ENCODE results near the gene ZCRB1.
A peak's percentile ranks its signal among the peaks of the same experiment; 100 is the strongest.

The ZCRB1 gene

DNA sequence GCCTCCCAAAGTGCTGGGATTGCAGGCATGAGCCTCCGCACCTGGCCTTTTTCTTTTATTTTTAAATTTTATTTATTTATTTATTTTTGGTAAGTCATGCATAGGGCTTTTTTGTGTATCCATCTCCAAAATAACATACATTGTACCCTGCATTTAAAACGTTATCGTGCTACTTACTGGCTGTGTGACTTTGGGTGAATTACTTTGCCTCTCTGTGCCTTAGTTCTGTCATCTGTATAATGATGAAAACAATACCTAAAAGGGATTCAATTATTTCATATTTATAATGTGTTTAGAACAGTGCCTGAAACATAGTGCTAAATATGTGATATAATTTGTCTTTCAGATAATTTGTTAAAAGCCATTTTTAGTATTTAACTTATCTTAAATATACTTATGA lies 19.6 kb downstream of the ZCRB1 start:
- Mint-ChIP-seq H3K27me3 (no peaks in the 10 kb centered on the region), H3K9me3 (no peaks in the 10 kb centered on the region), H3K27ac (no peak overlapping the region), H3K4me1 (ENCODE audit: low read depth) (no peaks in the 10 kb centered on the region), H3K36me3 (ENCODE audit: low read depth) (peaks cover 3% of the 10 kb centered on the region), H3K4me3 (no peak overlapping the region)

DNA sequence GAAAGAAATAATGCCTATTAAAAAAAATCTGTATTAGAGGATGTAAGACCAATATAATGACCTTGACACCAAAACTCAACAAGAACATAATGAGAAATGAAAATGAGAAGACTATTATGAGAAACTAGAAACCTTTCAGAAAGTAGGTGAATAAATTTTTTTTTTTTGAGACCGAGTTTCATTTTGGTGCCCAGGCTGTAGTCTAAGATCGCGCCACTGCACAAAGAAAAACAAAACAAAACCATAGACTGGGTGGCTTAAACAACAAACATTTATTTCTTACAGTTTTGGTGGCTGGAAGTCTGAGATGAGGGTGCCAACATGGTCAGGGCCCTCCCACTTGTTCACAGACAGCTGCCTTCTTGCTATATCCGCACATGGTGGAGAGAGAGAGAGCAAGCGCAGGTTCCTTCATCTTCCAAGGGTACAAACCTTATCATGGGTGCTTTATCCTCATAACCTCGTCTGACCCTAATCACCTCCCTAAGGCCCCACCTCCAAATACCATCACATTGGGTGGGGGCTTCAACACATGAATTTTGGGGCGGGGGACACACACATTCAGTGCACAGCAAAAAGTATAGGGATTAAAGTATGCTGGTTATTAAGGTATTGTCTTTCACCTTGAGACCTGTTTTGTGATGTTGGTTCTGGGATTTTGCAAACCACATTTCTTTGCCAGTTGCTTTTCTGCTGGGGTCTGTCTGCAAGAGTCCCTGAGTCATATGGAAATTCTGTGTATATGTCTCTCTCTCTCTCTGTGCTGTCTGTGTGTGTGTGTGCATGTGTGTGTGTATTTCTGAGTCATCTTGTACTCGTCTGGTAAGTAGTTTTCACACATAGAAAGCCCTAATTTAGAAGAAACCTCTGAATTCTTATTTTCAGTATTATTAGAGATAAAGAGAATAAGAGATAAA lies 26.2 kb downstream of the ZCRB1 start:
- H3K4me1 Mint-ChIP-seq (ENCODE audit: low read depth): peaks cover 21% of the 10 kb centered on the region
- no peaks in the 10 kb centered on the region for H3K36me3 Mint-ChIP-seq (ENCODE audit: low read depth)
- peak overlapping the region; percentile 87 for H3K27ac Mint-ChIP-seq
- peak overlapping the region; percentile 38 for H3K4me3 Mint-ChIP-seq
- no peaks in the 10 kb centered on the region for H3K27me3 Mint-ChIP-seq
- no peaks in the 10 kb centered on the region for H3K9me3 Mint-ChIP-seq

DNA sequence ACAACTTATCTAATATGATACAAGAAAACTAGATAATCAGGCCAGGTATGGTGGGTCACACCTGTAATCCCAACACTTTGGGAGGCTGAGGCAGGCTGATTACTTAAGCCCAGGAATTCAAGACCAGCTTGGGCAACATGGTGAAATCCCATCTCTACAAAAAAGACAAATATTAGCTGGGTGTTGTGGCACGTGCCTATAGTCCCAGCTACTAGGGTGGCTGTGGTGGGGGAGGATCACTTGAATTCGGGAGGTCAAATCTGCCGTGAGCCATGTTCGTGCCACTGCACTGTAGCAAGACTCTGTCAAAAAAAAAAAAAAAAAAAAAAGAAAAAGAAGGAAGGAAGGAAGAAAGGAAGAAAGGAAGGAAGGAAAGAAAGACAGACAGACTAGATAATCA lies 27.0 kb downstream of the ZCRB1 start:
- Mint-ChIP-seq H3K4me1 (ENCODE audit: low read depth) (peaks cover 21% of the 10 kb centered on the region), H3K4me3 (no peak overlapping the region), H3K27ac (no peak overlapping the region), H3K9me3 (no peaks in the 10 kb centered on the region), H3K36me3 (ENCODE audit: low read depth) (no peaks in the 10 kb centered on the region), H3K27me3 (no peaks in the 10 kb centered on the region)

DNA sequence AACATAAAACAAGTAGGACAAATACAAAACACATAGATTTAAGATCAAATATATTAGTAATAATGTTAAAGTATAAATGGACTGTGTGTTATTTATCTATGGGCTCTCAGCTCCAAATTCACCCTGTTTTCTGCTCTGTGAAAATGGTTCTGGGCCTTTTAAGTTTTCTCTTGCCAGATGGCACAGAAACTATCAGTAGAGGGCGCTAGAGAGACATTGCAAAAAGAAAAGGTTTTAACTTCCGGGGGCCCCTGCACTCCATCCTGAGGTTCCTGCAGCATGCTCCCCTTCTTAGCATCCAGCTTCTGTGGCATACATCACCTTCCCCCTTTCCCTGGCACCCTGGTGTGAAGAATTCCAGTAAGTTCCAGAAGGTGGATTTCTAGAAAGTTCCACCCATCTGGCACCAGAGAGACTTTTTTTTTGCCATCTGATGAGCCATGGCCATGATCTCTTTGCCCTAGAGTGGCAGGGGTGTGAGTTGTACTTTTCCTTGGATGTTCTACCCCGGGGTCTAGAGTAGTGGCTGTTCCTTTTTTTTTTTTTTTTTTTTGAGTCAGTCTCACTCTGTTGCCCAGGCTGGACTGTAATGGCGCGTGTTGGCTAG lies 29.3 kb downstream of the ZCRB1 start:
- peaks cover 21% of the 10 kb centered on the region for H3K4me1 Mint-ChIP-seq (ENCODE audit: low read depth)
- no peak overlapping the region for H3K4me3 Mint-ChIP-seq
- H3K36me3 Mint-ChIP-seq (ENCODE audit: low read depth): no peaks in the 10 kb centered on the region
- H3K27ac Mint-ChIP-seq: no peak overlapping the region
- no peaks in the 10 kb centered on the region for H3K9me3 Mint-ChIP-seq
- H3K27me3 Mint-ChIP-seq: no peaks in the 10 kb centered on the region

DNA sequence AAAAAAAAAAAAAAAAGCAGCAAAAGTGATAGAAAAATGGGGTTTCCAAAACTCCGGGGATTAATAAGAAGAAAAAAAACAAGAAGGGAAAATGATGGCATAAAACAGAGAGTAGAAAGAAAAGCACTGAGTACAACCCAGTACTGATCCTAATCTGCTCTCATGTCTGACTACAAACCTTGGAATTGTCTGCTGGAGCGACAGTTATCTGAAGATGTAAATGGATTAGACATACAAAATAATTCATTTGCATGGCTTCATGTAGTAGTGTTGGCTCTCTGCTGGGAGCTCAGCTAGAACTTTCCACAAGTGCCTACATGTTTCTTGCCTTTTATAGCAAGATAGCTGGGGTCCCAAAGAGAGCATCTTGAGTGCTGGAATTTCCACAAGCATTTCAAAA lies 34.2 kb downstream of the ZCRB1 start:
- H3K9me3 Mint-ChIP-seq: no peaks in the 10 kb centered on the region
- no peak overlapping the region for H3K4me3 Mint-ChIP-seq
- H3K4me1 Mint-ChIP-seq (ENCODE audit: low read depth): no peaks in the 10 kb centered on the region
- H3K36me3 Mint-ChIP-seq (ENCODE audit: low read depth): no peaks in the 10 kb centered on the region
- H3K27me3 Mint-ChIP-seq: peaks cover 7% of the 10 kb centered on the region
- H3K27ac Mint-ChIP-seq: no peak overlapping the region

DNA sequence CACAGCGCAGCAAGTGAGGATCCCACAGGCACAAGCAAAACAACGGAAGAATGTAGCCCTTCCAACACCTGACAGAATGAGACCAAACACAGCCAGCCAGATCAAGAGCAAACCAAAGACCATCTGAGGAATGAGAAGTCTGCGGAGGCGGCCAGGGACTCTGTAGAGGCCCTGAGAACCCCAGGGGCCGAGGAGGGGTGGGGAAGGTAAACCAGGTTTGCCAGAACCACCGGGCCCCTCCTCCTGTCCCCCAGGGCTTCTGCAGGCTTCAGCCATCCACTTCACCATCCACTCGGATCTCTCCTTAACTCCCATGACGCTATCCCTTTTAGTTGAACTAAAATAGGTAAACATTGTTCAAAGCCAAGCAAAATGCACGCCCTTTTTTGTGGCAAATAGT lies 37.4 kb downstream of the ZCRB1 start:
- H3K4me3 Mint-ChIP-seq: no peak overlapping the region

DNA sequence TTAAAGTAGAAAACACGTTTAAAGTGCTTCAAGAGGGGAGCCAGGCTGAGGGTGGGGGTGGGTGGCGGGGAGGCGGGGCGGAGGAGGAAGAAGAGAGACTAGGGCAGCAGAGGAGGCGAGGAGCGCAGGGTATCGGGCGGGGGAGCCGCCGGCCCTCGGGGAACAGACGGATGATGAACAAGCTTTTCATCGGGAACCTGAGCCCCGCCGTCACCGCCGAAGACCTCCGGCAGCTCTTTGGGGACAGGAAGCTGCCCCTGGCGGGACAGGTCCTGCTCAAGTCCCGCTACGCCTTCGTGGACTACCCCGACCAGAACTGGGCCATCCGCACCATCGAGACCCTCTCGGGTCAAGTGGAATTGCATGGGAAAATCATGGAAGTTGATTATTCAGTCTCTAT lies 39.2 kb downstream of the ZCRB1 start:
- no peaks in the 10 kb centered on the region for H3K9me3 Mint-ChIP-seq
- no peak overlapping the region for H3K27ac Mint-ChIP-seq
- H3K4me3 Mint-ChIP-seq: no peak overlapping the region
- peaks cover 7% of the 10 kb centered on the region for H3K27me3 Mint-ChIP-seq
- H3K4me1 Mint-ChIP-seq (ENCODE audit: low read depth): peaks cover 3% of the 10 kb centered on the region
- H3K36me3 Mint-ChIP-seq (ENCODE audit: low read depth): no peaks in the 10 kb centered on the region

More for the DNA sequence above, 37.4 kb downstream of the ZCRB1 start:
- peaks cover 7% of the 10 kb centered on the region for H3K27me3 Mint-ChIP-seq
- H3K36me3 Mint-ChIP-seq (ENCODE audit: low read depth): no peaks in the 10 kb centered on the region
- peaks cover 3% of the 10 kb centered on the region for H3K4me1 Mint-ChIP-seq (ENCODE audit: low read depth)
- no peaks in the 10 kb centered on the region for H3K9me3 Mint-ChIP-seq
- no peak overlapping the region for H3K27ac Mint-ChIP-seq

DNA sequence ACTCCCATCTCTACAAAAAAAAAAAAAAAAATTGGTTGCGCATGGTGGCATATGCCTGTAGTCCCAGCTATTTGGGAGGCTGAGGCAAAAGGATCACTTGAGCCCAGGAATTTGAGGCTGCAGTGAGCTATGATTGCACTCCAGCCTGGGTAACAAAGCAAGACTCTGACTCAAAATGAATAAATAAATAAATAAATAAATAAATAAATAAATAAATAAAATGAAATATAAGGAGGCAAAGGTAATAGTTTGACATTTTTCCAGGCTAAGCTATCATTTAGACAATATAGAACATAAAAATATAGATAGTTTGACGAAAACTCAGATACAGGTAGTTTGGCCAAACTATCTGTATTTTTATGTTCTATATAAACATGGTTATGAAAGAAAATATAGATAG lies 40.5 kb downstream of the ZCRB1 start:
- Mint-ChIP-seq H3K36me3 (ENCODE audit: low read depth) (no peaks in the 10 kb centered on the region), H3K9me3 (no peaks in the 10 kb centered on the region), H3K4me1 (ENCODE audit: low read depth) (peaks cover 3% of the 10 kb centered on the region), H3K27me3 (peaks cover 4% of the 10 kb centered on the region), H3K27ac (no peak overlapping the region), H3K4me3 (no peak overlapping the region)

DNA sequence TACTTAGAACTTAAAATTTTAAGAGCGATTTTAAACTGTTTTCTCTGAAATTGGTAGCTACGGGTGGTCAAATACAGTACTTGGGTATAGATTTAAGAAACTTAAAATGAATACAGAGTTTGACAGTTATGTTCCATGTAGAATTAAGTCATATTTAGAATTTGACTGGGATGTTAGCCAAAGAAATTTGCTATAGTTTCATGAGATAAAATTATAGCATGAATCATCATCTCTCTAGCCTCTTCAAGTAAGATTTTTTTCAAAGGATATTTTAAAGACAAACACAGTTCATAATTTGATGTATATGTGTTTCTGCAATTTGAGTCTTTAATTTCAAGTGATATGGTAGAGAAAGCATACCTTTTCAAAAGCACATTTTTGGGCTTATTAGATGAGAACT lies 41.0 kb downstream of the ZCRB1 start:
- Mint-ChIP-seq H3K9me3 (no peaks in the 10 kb centered on the region), H3K27me3 (peaks cover 6% of the 10 kb centered on the region), H3K36me3 (ENCODE audit: low read depth) (no peaks in the 10 kb centered on the region), H3K4me3 (no peak overlapping the region), H3K4me1 (ENCODE audit: low read depth) (peaks cover 3% of the 10 kb centered on the region), H3K27ac (no peak overlapping the region)

DNA sequence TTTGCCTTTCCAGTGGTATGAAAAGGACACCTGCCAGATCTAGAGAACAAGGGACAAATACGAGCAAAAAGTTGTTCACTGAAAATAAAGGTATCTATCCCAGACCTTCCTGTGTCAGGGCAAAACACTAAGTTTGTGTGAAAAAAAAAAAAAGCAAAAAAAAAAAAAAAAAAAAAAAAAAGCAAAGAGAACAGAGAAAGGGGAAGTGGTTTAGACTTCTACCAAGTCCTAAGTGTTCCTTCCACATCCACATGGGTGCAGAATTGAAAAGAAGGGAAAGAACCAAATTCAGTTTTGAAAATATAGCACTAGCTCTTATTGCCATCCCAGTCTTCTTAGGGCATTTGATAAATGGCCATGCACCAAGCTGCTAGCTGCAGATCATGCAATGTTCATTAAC lies 41.7 kb downstream of the ZCRB1 start:
- peaks cover 6% of the 10 kb centered on the region for H3K27me3 Mint-ChIP-seq
- no peaks in the 10 kb centered on the region for H3K36me3 Mint-ChIP-seq (ENCODE audit: low read depth)
- H3K4me1 Mint-ChIP-seq (ENCODE audit: low read depth): peaks cover 3% of the 10 kb centered on the region

DNA sequence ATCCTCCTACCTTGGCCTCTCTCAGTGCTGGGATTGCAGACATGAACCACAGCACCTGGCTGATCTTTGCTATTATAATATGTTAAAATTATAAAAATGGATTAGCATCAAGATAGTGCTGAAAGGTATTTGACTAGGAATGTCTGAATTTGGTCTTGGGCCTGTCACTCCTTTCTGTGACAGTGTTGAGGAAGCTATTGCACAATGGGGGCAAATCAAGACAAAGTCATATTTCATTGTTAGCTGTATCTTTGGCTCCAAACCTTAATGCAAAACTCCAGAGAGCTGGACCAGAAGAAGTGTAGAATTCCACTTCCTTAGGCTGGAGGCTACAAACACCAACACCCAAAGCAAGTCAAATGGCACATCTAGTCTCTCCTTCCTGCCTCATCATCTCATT lies 42.2 kb downstream of the ZCRB1 start:
- Mint-ChIP-seq H3K27ac (no peak overlapping the region), H3K9me3 (no peaks in the 10 kb centered on the region), H3K27me3 (peaks cover 8% of the 10 kb centered on the region), H3K36me3 (ENCODE audit: low read depth) (no peaks in the 10 kb centered on the region), H3K4me1 (ENCODE audit: low read depth) (peaks cover 3% of the 10 kb centered on the region), H3K4me3 (no peak overlapping the region)

More for the DNA sequence above, 41.7 kb downstream of the ZCRB1 start:
- no peak overlapping the region for H3K4me3 Mint-ChIP-seq
- no peak overlapping the region for H3K27ac Mint-ChIP-seq
- no peaks in the 10 kb centered on the region for H3K9me3 Mint-ChIP-seq

DNA sequence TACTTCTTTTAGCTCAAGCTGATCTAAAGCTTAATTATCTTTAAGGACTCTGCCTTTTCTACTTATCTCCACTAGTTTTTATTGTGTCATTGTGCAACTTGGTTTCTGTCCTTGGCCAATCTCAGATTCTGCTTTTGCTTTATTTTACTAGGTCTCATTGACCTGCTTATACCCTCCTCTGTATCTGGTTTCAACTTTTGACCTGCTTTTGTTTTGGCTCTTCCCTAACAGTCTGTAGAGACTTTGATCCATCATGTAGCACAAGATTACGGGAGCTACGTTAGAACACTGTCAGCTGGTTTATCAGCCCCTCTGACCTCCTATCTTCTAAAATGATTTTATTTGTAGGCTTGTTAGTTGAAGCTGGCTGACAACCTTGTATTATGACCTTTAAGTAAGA lies 43.6 kb downstream of the ZCRB1 start:
- peaks cover 11% of the 10 kb centered on the region for H3K27me3 Mint-ChIP-seq
- peaks cover 3% of the 10 kb centered on the region for H3K4me1 Mint-ChIP-seq (ENCODE audit: low read depth)
- no peaks in the 10 kb centered on the region for H3K9me3 Mint-ChIP-seq
- no peak overlapping the region for H3K27ac Mint-ChIP-seq
- no peak overlapping the region for H3K4me3 Mint-ChIP-seq
- H3K36me3 Mint-ChIP-seq (ENCODE audit: low read depth): no peaks in the 10 kb centered on the region

DNA sequence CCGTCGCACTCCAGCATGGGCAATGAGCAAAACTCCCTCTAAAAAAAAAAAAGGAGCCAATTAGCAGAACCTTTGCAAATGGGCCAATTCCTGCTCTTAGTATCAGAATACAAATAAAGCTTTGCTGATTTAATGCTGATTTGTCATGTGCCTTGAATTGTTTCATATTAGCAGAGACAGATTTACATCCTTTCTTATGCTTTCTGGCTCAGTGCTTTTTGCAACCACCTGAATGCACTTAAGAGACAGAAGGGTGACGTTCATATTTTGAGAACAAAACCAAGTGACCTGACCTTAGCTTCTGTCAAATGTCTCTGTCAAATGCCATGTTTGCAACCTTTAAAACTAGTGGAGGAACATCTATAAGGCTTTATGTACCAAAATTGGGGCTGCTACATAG lies 44.0 kb downstream of the ZCRB1 start:
- Mint-ChIP-seq H3K36me3 (ENCODE audit: low read depth) (no peaks in the 10 kb centered on the region), H3K4me1 (ENCODE audit: low read depth) (peaks cover 3% of the 10 kb centered on the region), H3K4me3 (no peak overlapping the region), H3K9me3 (no peaks in the 10 kb centered on the region), H3K27me3 (peaks cover 13% of the 10 kb centered on the region), H3K27ac (no peak overlapping the region)

DNA sequence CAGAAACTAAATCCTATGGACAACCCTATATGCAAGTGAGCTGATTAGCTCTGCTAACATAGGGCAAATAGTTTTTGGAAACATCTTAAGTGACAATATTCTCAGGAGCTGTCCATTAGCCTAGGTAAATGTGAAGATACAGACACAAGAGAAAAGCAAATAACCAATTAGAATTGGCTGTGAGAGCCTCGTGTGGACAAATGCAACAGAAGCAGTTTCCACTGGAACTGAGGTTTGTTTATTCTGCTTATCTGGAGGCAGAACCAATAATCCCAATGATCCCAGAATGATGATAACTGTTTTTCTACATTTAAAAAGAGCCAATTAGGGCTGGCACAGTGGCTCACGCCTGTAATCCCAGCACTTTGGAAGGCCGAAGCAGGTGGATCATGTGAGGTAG lies 44.6 kb downstream of the ZCRB1 start:
- H3K4me3 Mint-ChIP-seq: no peak overlapping the region
- no peaks in the 10 kb centered on the region for H3K36me3 Mint-ChIP-seq (ENCODE audit: low read depth)
- no peaks in the 10 kb centered on the region for H3K9me3 Mint-ChIP-seq
- no peak overlapping the region for H3K27ac Mint-ChIP-seq
- peaks cover 3% of the 10 kb centered on the region for H3K4me1 Mint-ChIP-seq (ENCODE audit: low read depth)
- peaks cover 13% of the 10 kb centered on the region for H3K27me3 Mint-ChIP-seq

DNA sequence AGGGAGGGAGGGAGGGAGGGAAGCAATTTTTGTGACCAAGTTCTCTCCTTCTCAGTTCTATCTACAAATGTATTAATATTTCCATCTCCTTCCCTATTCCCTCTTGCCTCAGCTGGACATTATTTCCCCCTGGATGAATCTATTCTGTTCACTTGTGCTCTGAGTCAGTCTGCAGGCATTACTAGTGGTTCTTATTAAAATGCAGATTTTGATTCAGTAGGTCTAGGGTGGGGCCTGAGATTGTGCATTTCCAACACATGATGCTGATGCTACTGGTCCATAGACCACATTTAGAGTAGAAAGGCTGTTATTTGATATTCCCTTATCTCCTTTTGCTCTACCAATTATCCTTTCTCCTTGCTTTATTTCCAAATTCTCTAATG lies 47.8 kb downstream of the ZCRB1 start:
- Mint-ChIP-seq H3K9me3 (no peaks in the 10 kb centered on the region), H3K36me3 (ENCODE audit: low read depth) (no peaks in the 10 kb centered on the region), H3K4me1 (ENCODE audit: low read depth) (no peaks in the 10 kb centered on the region), H3K27ac (no peak overlapping the region), H3K27me3 (peaks cover 13% of the 10 kb centered on the region), H3K4me3 (no peak overlapping the region)
